ENCODE measurements around the gene BTN2A1.
"Not testable (repeated sequence)": the region's sequence is repeated elsewhere in the genome, so short reads cannot be mapped to it uniquely, and the experiment has no call there.

Gene BTN2A1

GRCh38 chr6:26495281-26495680, 37.5 kb downstream of the BTN2A1 start:
- DNase-seq (ENCODE audit: extremely low read depth, low read depth), result no peak

GRCh38 chr6:26497610-26498009, 39.9 kb downstream of the BTN2A1 start:
- no peak for TF ChIP-seq CTCF (IDR thresholded peaks at IDR 0.05; ENCODE audit: low read depth, low read length)
- DNase-seq (ENCODE audit: extremely low read depth, low read depth), result no peak

More at GRCh38 chr6:26495281-26495680, 37.5 kb downstream of the BTN2A1 start:
- no peak for TF ChIP-seq CTCF (IDR thresholded peaks at IDR 0.05; ENCODE audit: low read depth, low read length)

GRCh38 chr6:26500102-26500501, 42.3 kb downstream of the BTN2A1 start, which contains the start of gene BTN1A1:
BTN1A1 (plus strand) TSS chr6:26500303; CDS start chr6:26501287, 984 bp downstream.
- no peak for DNase-seq (ENCODE audit: extremely low read depth, low read depth)
- TF ChIP-seq CTCF (IDR thresholded peaks at IDR 0.05; ENCODE audit: low read depth, low read length), result no peak

GRCh38 chr6:26501482-26501986, 43.8 kb downstream of the BTN2A1 start:
- no peak for DNase-seq (ENCODE audit: extremely low read depth, low read depth)
- no peak for TF ChIP-seq CTCF (IDR thresholded peaks at IDR 0.05; ENCODE audit: low read depth, low read length)

- no peak for DNase-seq (ENCODE audit: extremely low read depth, low read depth)
Observed at GRCh38 chr6:26502165-26502564, 44.4 kb downstream of the BTN2A1 start.

GRCh38 chr6:26502626-26503025, 44.9 kb downstream of the BTN2A1 start:
- TF ChIP-seq CTCF (IDR thresholded peaks at IDR 0.05; ENCODE audit: low read depth, low read length), result no peak
- no peak for DNase-seq (ENCODE audit: extremely low read depth, low read depth)

More at GRCh38 chr6:26502165-26502564, 44.4 kb downstream of the BTN2A1 start:
- no peak for TF ChIP-seq CTCF (IDR thresholded peaks at IDR 0.05; ENCODE audit: low read depth, low read length)

- TF ChIP-seq CTCF (IDR thresholded peaks at IDR 0.05; ENCODE audit: low read depth, low read length), result no peak
- DNase-seq (ENCODE audit: extremely low read depth, low read depth), result no peak
Observed at GRCh38 chr6:26507658-26508057, 49.9 kb downstream of the BTN2A1 start.

GRCh38 chr6:26511033-26511432, 53.3 kb downstream of the BTN2A1 start:
- not testable (repeated sequence) for DNase-seq (ENCODE audit: extremely low read depth, low read depth)
